Glutamatergic neuron (in vitro differentiated cells): Measurements from ENCODE around the gene PTPRE. TPM values are rescaled to one million over a fixed set of nuclear protein-coding genes. Genes with fewer than 3 reads are reported as not detected.

ENCODE experiments used
- DNase-seq: peaks from one replicate; pipeline ENCODE4 v3.0.0; 2022
- H3K27ac Mint-ChIP-seq: one replicate; pipeline ENCODE4 v1.8.0; 2020; ENCODE audit warnings: mild to moderate bottlenecking, mixed read lengths, inconsistent platforms; ENCODE audit not compliant: unreplicated experiment
- H3K27me3 Mint-ChIP-seq: one replicate; pipeline ENCODE4 v1.8.0; 2020; ENCODE audit warnings: mild to moderate bottlenecking, moderate library complexity, mixed read lengths, inconsistent platforms; ENCODE audit not compliant: unreplicated experiment
- H3K36me3 Mint-ChIP-seq: one replicate; pipeline ENCODE4 v1.8.0; 2020; ENCODE audit warnings: mild to moderate bottlenecking, mixed read lengths, inconsistent platforms; ENCODE audit not compliant: unreplicated experiment
- H3K4me1 Mint-ChIP-seq: one replicate; pipeline ENCODE4 v1.8.0; 2020; ENCODE audit warnings: mild to moderate bottlenecking, low read depth, mixed read lengths, inconsistent platforms; ENCODE audit not compliant: unreplicated experiment
- H3K4me3 Mint-ChIP-seq: one replicate; pipeline ENCODE4 v1.8.0; 2020; ENCODE audit warnings: mild to moderate bottlenecking, mixed read lengths, inconsistent platforms; ENCODE audit not compliant: unreplicated experiment
- H3K9me3 Mint-ChIP-seq: one replicate; pipeline ENCODE4 v1.8.0; 2020; ENCODE audit warnings: mild to moderate bottlenecking, moderate library complexity, mixed read lengths, inconsistent platforms; ENCODE audit not compliant: unreplicated experiment
- CTCF ChIP-seq: fragments of 200-600 bp; sonication (generic); IDR thresholded peaks from one replicate; pipeline ENCODE4 v1.5.0; 2021; ENCODE audit not compliant: partially characterized antibody, unreplicated experiment
- total RNA-seq: library from RNA; stranded (reverse); fragmentation: NEBNext Ultra II Directional; extraction: Animal tissue kit (Norgen Biotek cat#: 25700); gene quantifications from one replicate; pipeline ENCODE4 v1.2.1, GENCODE V29; 2021; ENCODE audit not compliant: unreplicated experiment

PTPRE gene
- total RNA-seq, 1 donor from 2014 or later = 2.6 TPM

- no peak for DNase-seq
- Mint-ChIP-seq H3K36me3 (no peaks in the 10 kb centered on the region), H3K4me3 (no peak overlapping the region), H3K27me3 (peaks cover 9% of the 10 kb centered on the region), H3K4me1 (no peaks in the 10 kb centered on the region), H3K27ac (no peak overlapping the region), H3K9me3 (no peaks in the 10 kb centered on the region)
- TF ChIP-seq CTCF = no peak
Observed at GRCh38 chr10:128053356-128053755, 146.5 kb downstream of the PTPRE start.

- DNase-seq = no peak
- Mint-ChIP-seq H3K27me3 (peaks cover 9% of the 10 kb centered on the region), H3K4me1 (no peaks in the 10 kb centered on the region), H3K27ac (no peak overlapping the region), H3K4me3 (no peak overlapping the region), H3K9me3 (no peaks in the 10 kb centered on the region), H3K36me3 (no peaks in the 10 kb centered on the region)
- TF ChIP-seq CTCF = no peak
Observed at GRCh38 chr10:128054163-128054970, 147.5 kb downstream of the PTPRE start.

- no peak overlapping the region for H3K27ac Mint-ChIP-seq
- no peak for DNase-seq
- no peak overlapping the region for H3K4me3 Mint-ChIP-seq
- no peaks in the 10 kb centered on the region for H3K4me1 Mint-ChIP-seq
- H3K27me3 Mint-ChIP-seq = peaks cover 10% of the 10 kb centered on the region
- no peak for TF ChIP-seq CTCF
- H3K36me3 Mint-ChIP-seq = no peaks in the 10 kb centered on the region
- no peaks in the 10 kb centered on the region for H3K9me3 Mint-ChIP-seq
Observed at GRCh38 chr10:128055061-128055868, 148.4 kb downstream of the PTPRE start.

GRCh38 chr10:128056303-128057050 is 149.6 kb downstream of the PTPRE start:
- no peak for TF ChIP-seq CTCF
- H3K36me3 Mint-ChIP-seq = no peaks in the 10 kb centered on the region
- H3K9me3 Mint-ChIP-seq = no peaks in the 10 kb centered on the region
- H3K27me3 Mint-ChIP-seq = peaks cover 10% of the 10 kb centered on the region
- H3K27ac Mint-ChIP-seq = no peak overlapping the region
- no peak overlapping the region for H3K4me3 Mint-ChIP-seq
- H3K4me1 Mint-ChIP-seq = no peaks in the 10 kb centered on the region
- no peak for DNase-seq
